Sigmoid colon (tissue), 7 donors: ENCODE results near the gene CHADL. TPM values are rescaled to one million over a fixed set of nuclear protein-coding genes. Genes with fewer than 3 reads are reported as not detected.

Source experiments
- DNase-seq: peaks from one replicate; pipeline ENCODE4 v3.0.0-alpha.2; 2019
- H3K27ac ChIP-seq, 4 donors: fragments of 200-600 bp; sonication (generic); one replicate each; pipeline ENCODE4 v1.5.1; 2016 to 2019; ENCODE audit warnings: mild to moderate bottlenecking in 1 of 4
- H3K27me3 ChIP-seq, 3 donors: fragments of 200-600 bp; sonication (generic); one replicate each; pipeline ENCODE4 v1.5.1; 2019; ENCODE audit warnings: mild to moderate bottlenecking in 1 of 3
- H3K36me3 ChIP-seq, 4 donors: fragments of 200-600 bp; sonication (generic); one replicate each; pipeline ENCODE4 v1.5.1; 2016 to 2019
- H3K4me1 ChIP-seq, 4 donors: fragments of 200-600 bp; sonication (generic); one replicate each; pipeline ENCODE4 v1.5.1; 2017 to 2019
- H3K4me3 ChIP-seq, 4 donors: fragments of 200-600 bp; sonication (generic); one replicate each; pipeline ENCODE4 v1.5.1; 2017 to 2019; ENCODE audit warnings: mild to moderate bottlenecking in 2 of 4, moderate library complexity in 1 of 4
- H3K9me3 ChIP-seq, 4 donors: fragments of 200-600 bp in 3 of 4; sonication (generic) in 3 of 4; one replicate each; pipeline versions ENCODE4 v1.5.1 to v1.6.1; 2013 to 2019
- EP300 ChIP-seq, 4 donors: sonication (generic); formaldehyde crosslinking; IDR thresholded peaks; one replicate each; pipeline ENCODE4 v1.6.1; 2017; ENCODE audit warnings: antibody characterized with exemption in 4 of 4
- POLR2A ChIP-seq, 2 donors: fragments of 450-650 bp; IDR thresholded peaks; one replicate each; pipeline ENCODE4 v1.6.1; 2016; ENCODE audit warnings: antibody characterized with exemption in 2 of 2, mild to moderate bottlenecking in 2 of 2, moderate library complexity in 2 of 2
- POLR2AphosphoS5 ChIP-seq, 4 donors: sonication (generic); formaldehyde crosslinking; IDR thresholded peaks; one replicate each; pipeline ENCODE4 v1.6.1; 2017; ENCODE audit warnings: antibody characterized with exemption in 4 of 4
- WGBS, 2 donors: extraction: QIAGEN DNeasy Blood & Tissue Kit; methylation state at CpG; one replicate each; pipeline ENCODE4 v1.1.7; 2013; 5-methylcytosine and 5-hydroxymethylcytosine counted together
- intact Hi-C: fragments of 100-400 bp; cut with DNase I; formaldehyde crosslinking; loops from one replicate; pipeline ENCODE4 v1.15.1; 2023
- polyA plus RNA-seq, 3 donors: library from polyadenylated mRNA; stranded (reverse); fragments of 200-250 nt; gene quantifications; one replicate each; pipeline ENCODE4 v1.2.3, GENCODE V29; 2013
- total RNA-seq, 4 donors: library from RNA; depleted of rRNA; stranded (reverse); fragments of >200 nt; gene quantifications; one replicate each; pipeline ENCODE4 v1.1.0, GENCODE V29; 2016
- TF ChIP-seq, protein P1 (sequence below), 4 experiments: fragments of 450-650 bp in 3 of 4; fragments of 200-600 bp in 1 of 4; IDR thresholded peaks; one replicate each; pipeline ENCODE4 v1.5.1; 2016 to 2019; ENCODE audit warnings: antibody characterized with exemption in 4 of 4, mild to moderate bottlenecking in 3 of 4, moderate library complexity in 2 of 4
- donor health status: healthy with polysubstance abuse.
- donor health status: Bipolar disorder and iron deficiency.
- donor health status: healthy.

Gene CHADL
- total and polyA plus RNA-seq, 7 donors, result 0.46 to 25.5 (median 4.2) TPM

DNA sequence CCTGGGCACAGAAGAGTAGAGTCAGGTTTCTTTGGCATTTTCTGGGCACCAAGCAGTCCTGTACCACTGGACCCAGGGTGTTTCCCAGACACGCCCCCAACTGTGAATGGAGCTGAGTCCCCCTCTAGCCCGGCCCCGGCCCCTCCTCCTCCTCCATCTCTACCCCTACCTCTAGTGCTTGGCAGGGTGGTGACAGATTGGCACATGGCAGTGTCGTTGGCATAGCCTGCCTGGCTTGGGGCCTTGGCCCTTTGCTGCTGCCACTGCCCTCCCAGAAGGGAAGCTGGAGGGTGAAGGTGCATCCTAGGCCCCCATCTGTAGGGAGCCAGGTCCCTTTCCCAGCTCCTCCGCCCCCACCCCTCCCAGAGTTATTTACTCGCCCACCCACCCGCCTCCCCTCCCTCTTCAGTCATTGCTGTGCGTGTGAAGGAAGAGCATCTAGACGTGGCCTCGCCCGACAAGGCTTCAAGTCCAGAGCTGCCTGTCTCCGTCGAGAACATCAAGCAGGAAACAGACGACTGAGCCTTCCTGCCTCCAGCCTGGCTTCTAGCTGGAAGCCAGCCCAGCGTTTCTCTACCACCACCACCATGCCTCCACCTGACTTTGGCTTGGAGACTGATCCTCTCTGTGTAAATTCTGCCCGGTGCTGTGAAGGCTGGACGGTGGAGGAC, 10.9 kb downstream of the CHADL start:
- Histone ChIP-seq H3K36me3 (peaks cover 21 to 59% (median 35%) of the 10 kb centered on the region in 4 donors), H3K27ac (no peak overlapping the region), H3K9me3 (no peaks in the 10 kb centered on the region), H3K27me3 (no peaks in the 10 kb centered on the region), H3K4me3 (no peak overlapping the region), H3K4me1 (no peaks in the 10 kb centered on the region)
- intact Hi-C loops, result no loop called here
- 72 to 80% methylated on average over 17 of the region's 17 CpGs for WGBS, 2 donors
- no peak for DNase-seq
- TF ChIP-seq, protein P1, sequence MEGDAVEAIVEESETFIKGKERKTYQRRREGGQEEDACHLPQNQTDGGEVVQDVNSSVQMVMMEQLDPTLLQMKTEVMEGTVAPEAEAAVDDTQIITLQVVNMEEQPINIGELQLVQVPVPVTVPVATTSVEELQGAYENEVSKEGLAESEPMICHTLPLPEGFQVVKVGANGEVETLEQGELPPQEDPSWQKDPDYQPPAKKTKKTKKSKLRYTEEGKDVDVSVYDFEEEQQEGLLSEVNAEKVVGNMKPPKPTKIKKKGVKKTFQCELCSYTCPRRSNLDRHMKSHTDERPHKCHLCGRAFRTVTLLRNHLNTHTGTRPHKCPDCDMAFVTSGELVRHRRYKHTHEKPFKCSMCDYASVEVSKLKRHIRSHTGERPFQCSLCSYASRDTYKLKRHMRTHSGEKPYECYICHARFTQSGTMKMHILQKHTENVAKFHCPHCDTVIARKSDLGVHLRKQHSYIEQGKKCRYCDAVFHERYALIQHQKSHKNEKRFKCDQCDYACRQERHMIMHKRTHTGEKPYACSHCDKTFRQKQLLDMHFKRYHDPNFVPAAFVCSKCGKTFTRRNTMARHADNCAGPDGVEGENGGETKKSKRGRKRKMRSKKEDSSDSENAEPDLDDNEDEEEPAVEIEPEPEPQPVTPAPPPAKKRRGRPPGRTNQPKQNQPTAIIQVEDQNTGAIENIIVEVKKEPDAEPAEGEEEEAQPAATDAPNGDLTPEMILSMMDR (IDR thresholded peaks at IDR 0.05), result no peak
- TF ChIP-seq EP300 (IDR thresholded peaks at IDR 0.05) (no peak), POLR2AphosphoS5 (IDR thresholded peaks at IDR 0.05) (no peak), POLR2A (IDR thresholded peaks at IDR 0.05) (no peak)

DNA sequence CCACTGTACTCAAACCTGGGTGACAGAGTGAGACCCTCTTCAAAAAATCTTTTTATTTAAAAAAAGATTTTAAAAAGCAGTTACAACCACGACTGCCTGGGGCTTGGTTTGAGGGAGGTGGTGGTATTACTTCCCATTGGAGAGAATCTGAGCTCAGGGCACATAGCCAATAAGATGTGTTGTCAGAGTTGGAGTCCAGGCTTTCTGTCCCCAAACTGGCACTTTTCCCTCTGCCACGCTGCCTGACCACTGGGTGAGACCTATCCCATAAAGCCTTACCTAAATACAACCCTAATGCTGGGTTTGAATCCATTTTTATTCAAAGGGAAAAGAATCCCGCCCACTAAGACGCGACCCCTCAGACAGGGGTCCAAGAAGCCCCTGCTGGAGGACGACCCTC, 11.5 kb downstream of the CHADL start:
- no peaks in the 10 kb centered on the region for H3K27me3 ChIP-seq
- no peak for DNase-seq
- no peaks in the 10 kb centered on the region for H3K4me1 ChIP-seq
- no peaks in the 10 kb centered on the region for H3K9me3 ChIP-seq
- intact Hi-C loops, result no loop called here
- H3K4me3 ChIP-seq, result no peak overlapping the region
- peaks cover 24 to 66% (median 40%) of the 10 kb centered on the region in 4 donors for H3K36me3 ChIP-seq
- TF ChIP-seq EP300 (IDR thresholded peaks at IDR 0.05), result no peak
- TF ChIP-seq POLR2A (IDR thresholded peaks at IDR 0.05), result no peak
- TF ChIP-seq, protein P1 (IDR thresholded peaks at IDR 0.05), result no peak
- TF ChIP-seq POLR2AphosphoS5 (IDR thresholded peaks at IDR 0.05), result no peak
- no peak overlapping the region for H3K27ac ChIP-seq
- 91 to 93% methylated on average over 6 of the region's 6 CpGs for WGBS, 2 donors

DNA sequence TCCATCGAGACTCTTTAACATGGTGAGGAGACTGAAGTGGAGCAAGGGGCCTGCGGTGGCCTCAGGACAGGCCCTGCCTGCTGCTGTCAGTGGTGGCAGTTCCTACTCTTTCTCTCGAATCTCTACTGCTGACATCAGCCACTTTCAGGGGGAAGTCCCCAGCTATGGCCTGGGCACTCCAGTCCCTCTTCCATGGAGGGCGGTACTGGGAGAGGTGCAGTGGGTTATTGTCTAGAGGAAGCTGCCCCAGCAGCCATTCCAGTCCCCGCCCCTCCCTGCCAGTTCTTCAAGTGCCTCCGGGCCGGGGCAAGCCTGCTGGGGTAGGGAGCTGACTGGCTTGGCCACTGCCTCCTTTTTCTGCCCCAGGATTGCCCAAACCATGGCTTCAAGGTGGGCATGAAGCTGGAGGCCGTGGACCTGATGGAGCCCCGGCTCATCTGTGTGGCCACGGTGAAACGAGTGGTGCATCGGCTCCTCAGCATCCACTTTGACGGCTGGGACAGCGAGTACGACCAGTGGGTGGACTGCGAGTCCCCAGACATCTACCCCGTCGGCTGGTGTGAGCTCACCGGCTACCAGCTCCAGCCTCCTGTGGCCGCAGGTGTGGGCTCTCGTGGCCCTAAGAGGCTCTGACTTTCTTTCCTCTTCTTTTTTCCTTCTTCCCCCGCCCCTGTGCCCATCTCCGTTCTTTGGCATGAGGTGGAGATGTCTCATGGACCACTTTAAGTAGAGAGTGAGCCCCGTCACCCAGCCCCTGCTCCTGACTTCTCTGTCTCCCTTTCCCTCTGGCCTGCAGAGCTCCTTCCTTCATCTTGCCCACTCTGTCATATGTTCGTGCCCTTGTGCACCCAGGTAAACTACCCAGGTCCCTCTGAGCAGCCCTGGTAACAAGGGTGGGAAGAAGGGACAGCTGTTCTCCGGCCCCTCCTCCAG, 13.7 kb downstream of the CHADL start:
- Histone ChIP-seq H3K36me3 (peaks cover 24 to 88% (median 53%) of the 10 kb centered on the region in 4 donors), H3K27me3 (no peaks in the 10 kb centered on the region), H3K9me3 (no peaks in the 10 kb centered on the region), H3K4me3 (no peak overlapping the region), H3K27ac (no peak overlapping the region), H3K4me1 (no peaks in the 10 kb centered on the region)
- DNase-seq, result no peak
- TF ChIP-seq POLR2AphosphoS5 (IDR thresholded peaks at IDR 0.05), result no peak
- TF ChIP-seq, protein P1 (IDR thresholded peaks at IDR 0.05), result no peak
- 91 to 92% methylated on average over 26 of the region's 26 CpGs for WGBS, 2 donors
- intact Hi-C loops, result no loop called here

DNA sequence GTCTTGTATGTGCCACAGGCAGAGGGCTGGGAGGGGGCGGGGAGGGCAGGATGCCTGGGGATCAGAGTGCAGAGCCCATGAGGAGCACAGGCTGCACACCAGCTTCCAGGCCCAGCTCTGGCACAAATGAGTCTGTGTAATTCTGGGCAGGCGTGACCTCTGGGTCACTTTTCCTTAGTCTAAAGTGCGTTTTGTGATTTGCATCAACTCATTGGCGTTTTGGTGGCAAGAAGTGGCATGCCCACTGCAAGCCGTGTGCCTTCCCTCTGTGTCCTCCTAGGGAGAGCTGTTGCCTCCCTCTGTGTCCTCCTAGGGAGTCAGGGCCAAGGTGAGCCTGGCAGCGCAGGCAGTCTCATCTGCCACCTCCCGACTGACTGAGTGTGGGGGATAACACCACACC, 17.2 kb downstream of the CHADL start:
- H3K4me1 ChIP-seq, result no peaks in the 10 kb centered on the region
- H3K27me3 ChIP-seq, result no peaks in the 10 kb centered on the region
- TF ChIP-seq EP300 (IDR thresholded peaks at IDR 0.05) (no peak), POLR2A (IDR thresholded peaks at IDR 0.05) (no peak), POLR2AphosphoS5 (IDR thresholded peaks at IDR 0.05) (no peak)
- TF ChIP-seq, protein P1 (IDR thresholded peaks at IDR 0.05), result no peak
- H3K27ac ChIP-seq, result no peak overlapping the region
- DNase-seq, result no peak
- peaks cover 26 to 96% (median 61%) of the 10 kb centered on the region in 4 donors for H3K36me3 ChIP-seq
- whole genome bisulfite sequencing, 2 donors, result 93 to 94% methylated on average over 7 of the region's 7 CpGs
- H3K9me3 ChIP-seq, result no peaks in the 10 kb centered on the region
- intact Hi-C loops, result no loop called here
- H3K4me3 ChIP-seq, result no peak overlapping the region
